Breast epithelium (tissue), 4 donors: ENCODE results near the gene ITGB2. TPM values are rescaled to one million over a fixed set of nuclear protein-coding genes. Genes with fewer than 3 reads are reported as not detected.

Experiments used
- DNase-seq, 2 donors: peaks; one replicate each; pipeline ENCODE4 v3.0.0-alpha.2; 2019; ENCODE audit warnings: low spot score in 2 of 2
- H3K27ac ChIP-seq, 2 donors: fragments of 200-600 bp; sonication (generic) in 1 of 2; one replicate each; pipeline ENCODE4 v1.5.1; 2016 to 2019; ENCODE audit warnings: mild to moderate bottlenecking in 1 of 2
- H3K27me3 ChIP-seq, 2 donors: fragments of 200-600 bp; sonication (generic) in 1 of 2; one replicate each; pipeline versions ENCODE4 v1.5.1 to v1.6.0; 2017 to 2019; ENCODE audit warnings: control low read depth in 1 of 2, mild to moderate bottlenecking in 1 of 2
- H3K36me3 ChIP-seq: fragments of 200-600 bp; one replicate; pipeline ENCODE4 v1.5.1; 2019
- H3K4me1 ChIP-seq, 2 donors: fragments of 200-600 bp; sonication (generic); one replicate each; pipeline ENCODE4 v1.5.1; 2016 to 2019; ENCODE audit warnings: control low read depth in 1 of 2
- H3K4me3 ChIP-seq, 3 donors: fragments of 200-600 bp; sonication (generic); 1 replicate in 2 of 3; 2 replicates in 1 of 3; pipeline ENCODE4 v1.5.1; 2016 to 2019; ENCODE audit warnings: mild to moderate bottlenecking in 3 of 3, moderate library complexity in 2 of 3
- H3K9me3 ChIP-seq, 2 donors: fragments of 200-600 bp; sonication (generic) in 1 of 2; one replicate each; pipeline ENCODE4 v1.5.1; 2016 to 2019; ENCODE audit warnings: control low read depth in 1 of 2
- CTCF ChIP-seq, 3 donors: fragments of 450-650 bp; IDR thresholded peaks; one replicate each; pipeline ENCODE4 v1.5.1; 2016 to 2017; ENCODE audit warnings: antibody characterized with exemption in 3 of 3, mild to moderate bottlenecking in 3 of 3, moderate library complexity in 3 of 3
- POLR2A ChIP-seq: fragments of 450-650 bp; IDR thresholded peaks from one replicate; pipeline ENCODE4 v1.6.1; 2016; ENCODE audit warnings: antibody characterized with exemption, mild to moderate bottlenecking, moderate library complexity
- POLR2AphosphoS5 ChIP-seq, 3 donors: sonication (generic); formaldehyde crosslinking; IDR thresholded peaks; one replicate each; pipeline ENCODE4 v1.6.1; 2017; ENCODE audit warnings: antibody characterized with exemption in 3 of 3
- intact Hi-C: fragments of 100-400 bp; cut with DNase I; formaldehyde crosslinking; loops from one replicate; pipeline ENCODE4 v1.15.1; 2023; ENCODE audit warnings: low total_unique reads
- total RNA-seq, 3 donors: library from RNA; depleted of rRNA; stranded (reverse); fragments of >200 nt; gene quantifications; one replicate each; pipeline ENCODE4 v1.1.0, GENCODE V29; 2016

ITGB2 gene
- total RNA-seq, 3 donors from 2014 or later: 19.7 to 242 (median 92.8) TPM

- TF ChIP-seq POLR2AphosphoS5 (IDR thresholded peaks at IDR 0.05): no peak
- no peak for TF ChIP-seq CTCF (IDR thresholded peaks at IDR 0.05)
- no peak for TF ChIP-seq POLR2A
- H3K4me1 ChIP-seq: peaks cover 38 to 42% of the 10 kb centered on the region in 2 donors
These were observed 41.8 kb upstream of the ITGB2 start for GRCh38 chr21:44962403-44962966.

GRCh38 chr21:44960141-44961092, 39.7 kb upstream of the ITGB2 start:
- Histone ChIP-seq H3K4me1 (peaks cover 18 to 24% of the 10 kb centered on the region in 2 donors), H3K9me3 (no peaks in the 10 kb centered on the region), H3K4me3 (no peak overlapping the region), H3K27ac (peak overlapping the region; percentile 81 to 94), H3K27me3 (no peaks in the 10 kb centered on the region), H3K36me3 (no peaks in the 10 kb centered on the region)
- DNase-seq: no peak
- intact Hi-C loops: no loop called here
- TF ChIP-seq POLR2AphosphoS5 (IDR thresholded peaks at IDR 0.05): no peak
- no peak for TF ChIP-seq POLR2A
- no peak for TF ChIP-seq CTCF (IDR thresholded peaks at IDR 0.05)

More at GRCh38 chr21:44962403-44962966, 41.8 kb upstream of the ITGB2 start:
- Histone ChIP-seq H3K27ac (peak overlapping the region; percentile 61 to 67), H3K36me3 (no peaks in the 10 kb centered on the region), H3K27me3 (no peaks in the 10 kb centered on the region), H3K4me3 (no peak overlapping the region), H3K9me3 (no peaks in the 10 kb centered on the region)
- no peak for DNase-seq
- intact Hi-C loops: no loop called here

GRCh38 chr21:44959376-44960091, 38.8 kb upstream of the ITGB2 start:
- Histone ChIP-seq H3K27ac (peak overlapping the region; percentile 81 to 94), H3K4me1 (peaks cover 18 to 24% of the 10 kb centered on the region in 2 donors), H3K36me3 (no peaks in the 10 kb centered on the region), H3K9me3 (no peaks in the 10 kb centered on the region), H3K27me3 (no peaks in the 10 kb centered on the region), H3K4me3 (peak overlapping the region in 2 of 3 donors; percentile 16 to 53)
- no peak for DNase-seq
- intact Hi-C loops: loop anchor here (10.0 kb wide), 1 partner anchor 115 kb away; the partner anchor contains the start of gene ADARB1
- TF ChIP-seq CTCF (IDR thresholded peaks at IDR 0.05): no peak
- no peak for TF ChIP-seq POLR2AphosphoS5 (IDR thresholded peaks at IDR 0.05)
- TF ChIP-seq POLR2A: no peak

DNA sequence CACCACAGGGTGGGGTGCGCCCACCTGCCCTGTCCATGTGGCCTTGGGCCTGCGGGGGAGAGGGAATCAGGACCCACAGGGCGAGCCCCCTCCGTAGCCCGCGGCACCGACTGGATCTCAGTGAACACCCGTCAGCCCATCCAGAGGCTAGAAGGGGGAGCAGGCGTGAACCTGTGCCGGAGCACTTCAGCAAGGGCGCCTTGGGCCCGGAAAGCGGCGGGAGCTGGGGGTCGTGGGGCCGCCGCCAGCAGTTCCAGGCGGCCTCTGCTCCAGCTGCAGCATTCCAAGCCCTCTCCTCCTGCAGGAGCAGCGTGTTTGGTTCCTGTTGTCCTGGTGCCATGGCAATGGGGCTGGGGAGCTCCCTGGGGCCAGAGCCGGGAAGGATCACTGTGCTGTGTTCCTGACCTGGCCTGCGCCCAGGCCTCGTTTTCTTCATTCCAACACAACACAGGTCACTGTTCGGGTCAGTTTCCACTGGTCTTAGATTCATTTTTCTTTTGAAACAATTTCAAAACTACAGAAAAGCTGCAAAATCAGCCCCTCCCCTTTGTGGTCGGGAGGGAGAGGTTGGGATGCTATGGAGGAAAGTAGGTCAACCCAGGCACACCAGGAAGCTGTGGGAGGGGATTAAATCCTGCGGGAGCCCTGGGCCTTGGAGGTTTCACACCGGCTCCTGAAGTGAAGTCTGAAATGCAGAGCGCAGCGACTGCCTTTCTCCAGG, 37.9 kb upstream of the ITGB2 start:
- H3K4me1 ChIP-seq: peaks cover 18 to 24% of the 10 kb centered on the region in 2 donors
- peak overlapping the region; percentile 5 to 53 (median 16) for H3K4me3 ChIP-seq
- no peaks in the 10 kb centered on the region for H3K27me3 ChIP-seq
- peak overlapping the region; percentile 81 to 94 for H3K27ac ChIP-seq
- no peaks in the 10 kb centered on the region for H3K9me3 ChIP-seq
- DNase-seq: peak; percentile 66 to 87
- TF ChIP-seq POLR2A: no peak
- no peak for TF ChIP-seq CTCF (IDR thresholded peaks at IDR 0.05)
- TF ChIP-seq POLR2AphosphoS5 (IDR thresholded peaks at IDR 0.05): peak; percentile 41 to 82 (median 71)
- intact Hi-C loops: loop anchor here (10.0 kb wide), 1 partner anchor 116 kb away; the partner anchor contains the start of gene ADARB1
- H3K36me3 ChIP-seq: no peaks in the 10 kb centered on the region
